A549 (cell line): ENCODE measurements around the gene PPP1R1B.

Source experiments
- CEBPB ChIP-seq, 2 experiments: fragments of >200 bp in 1 of 2; sonication (Bioruptor Twin) in 1 of 2; formaldehyde crosslinking in 1 of 2; IDR thresholded peaks; 2 replicates each; pipeline ENCODE4 v1.6.1; 2012 to 2016
- CTCF ChIP-seq: fragments of >200 bp; sonication (Bioruptor Twin); formaldehyde crosslinking; IDR thresholded peaks from 3 replicates; pipeline ENCODE4 v1.5.1; 2016
- ESRRA ChIP-seq: fragments of 150-350 bp; IDR thresholded peaks from 2 replicates; pipeline ENCODE4 v1.6.1; 2014; ENCODE audit warnings: mild to moderate bottlenecking, low read length, borderline replicate concordance
- POLR2A ChIP-seq: IDR thresholded peaks from 2 replicates; pipeline ENCODE4 v1.6.1; 2012; ENCODE audit warnings: mild to moderate bottlenecking, low read length
- RFX5 ChIP-seq: fragments of 450-650 bp; IDR thresholded peaks from 2 replicates; pipeline ENCODE4 v1.7.1; 2014; ENCODE audit warnings: antibody characterized with exemption, mild to moderate bottlenecking, moderate library complexity
- ZSCAN20 ChIP-seq: fragments of 250-450 bp; sonication (Bioruptor Pico); IDR thresholded peaks from 2 replicates; pipeline ENCODE4 v1.8.0; 2022; ENCODE audit warnings: mild to moderate bottlenecking, moderate library complexity

GRCh38 chr17:39672522-39673334, 46.0 kb downstream of the PPP1R1B start:
- TF ChIP-seq CTCF (no peak), POLR2A (no peak), CEBPB (IDR thresholded peaks at IDR 0.05) (no peak), RFX5 (no peak), ZSCAN20 (CRISPR knock-in tag) (no peak), ESRRA (no peak)
